ENCODE data around the gene DDR2.

The DDR2 gene

GRCh38 chr1:162823231-162823630 lies 191.0 kb downstream of the DDR2 start:
- no peak for TF ChIP-seq CTCF (IDR thresholded peaks at IDR 0.05; ENCODE audit: insufficient read depth, low read depth, low read length, missing control alignments)
- peak; percentile 4 for DNase-seq (ENCODE audit: low read depth)
- no peak overlapping the region for H3K4me3 ChIP-seq (ENCODE audit: low read length)

- H3K4me3 ChIP-seq (ENCODE audit: low read length): no peak overlapping the region
- DNase-seq (ENCODE audit: low read depth): peak; percentile 16
- no peak for TF ChIP-seq CTCF (IDR thresholded peaks at IDR 0.05; ENCODE audit: insufficient read depth, low read depth, low read length, missing control alignments)
Measured at GRCh38 chr1:162823771-162824525, 191.7 kb downstream of the DDR2 start.

- H3K4me3 ChIP-seq (ENCODE audit: low read length): no peak overlapping the region
- TF ChIP-seq CTCF (IDR thresholded peaks at IDR 0.05; ENCODE audit: insufficient read depth, low read depth, low read length, missing control alignments): no peak
- DNase-seq (ENCODE audit: low read depth): no peak
Measured at GRCh38 chr1:162829268-162829667, 197.0 kb downstream of the DDR2 start.

- no peak overlapping the region for H3K4me3 ChIP-seq (ENCODE audit: low read length)
- no peak for DNase-seq (ENCODE audit: low read depth)
- no peak for TF ChIP-seq CTCF (IDR thresholded peaks at IDR 0.05; ENCODE audit: insufficient read depth, low read depth, low read length, missing control alignments)
Measured at GRCh38 chr1:162832470-162832869, 200.2 kb downstream of the DDR2 start.

- H3K4me3 ChIP-seq (ENCODE audit: low read length): no peak overlapping the region
- TF ChIP-seq CTCF (IDR thresholded peaks at IDR 0.05; ENCODE audit: insufficient read depth, low read depth, low read length, missing control alignments): no peak
- no peak for DNase-seq (ENCODE audit: low read depth)
Measured at GRCh38 chr1:162835157-162835899, 203.1 kb downstream of the DDR2 start.

Data from epithelial cell of esophagus (primary cell).